ENCODE results near the gene PRELID1. TPM values are rescaled to one million over a fixed set of nuclear protein-coding genes. Genes with fewer than 3 reads are reported as not detected.
A peak's percentile ranks its signal among the peaks of the same experiment; 100 is the strongest.

The PRELID1 gene
- total RNA-seq, 2 donors from 2014 or later: 157 to 165 TPM

DNA sequence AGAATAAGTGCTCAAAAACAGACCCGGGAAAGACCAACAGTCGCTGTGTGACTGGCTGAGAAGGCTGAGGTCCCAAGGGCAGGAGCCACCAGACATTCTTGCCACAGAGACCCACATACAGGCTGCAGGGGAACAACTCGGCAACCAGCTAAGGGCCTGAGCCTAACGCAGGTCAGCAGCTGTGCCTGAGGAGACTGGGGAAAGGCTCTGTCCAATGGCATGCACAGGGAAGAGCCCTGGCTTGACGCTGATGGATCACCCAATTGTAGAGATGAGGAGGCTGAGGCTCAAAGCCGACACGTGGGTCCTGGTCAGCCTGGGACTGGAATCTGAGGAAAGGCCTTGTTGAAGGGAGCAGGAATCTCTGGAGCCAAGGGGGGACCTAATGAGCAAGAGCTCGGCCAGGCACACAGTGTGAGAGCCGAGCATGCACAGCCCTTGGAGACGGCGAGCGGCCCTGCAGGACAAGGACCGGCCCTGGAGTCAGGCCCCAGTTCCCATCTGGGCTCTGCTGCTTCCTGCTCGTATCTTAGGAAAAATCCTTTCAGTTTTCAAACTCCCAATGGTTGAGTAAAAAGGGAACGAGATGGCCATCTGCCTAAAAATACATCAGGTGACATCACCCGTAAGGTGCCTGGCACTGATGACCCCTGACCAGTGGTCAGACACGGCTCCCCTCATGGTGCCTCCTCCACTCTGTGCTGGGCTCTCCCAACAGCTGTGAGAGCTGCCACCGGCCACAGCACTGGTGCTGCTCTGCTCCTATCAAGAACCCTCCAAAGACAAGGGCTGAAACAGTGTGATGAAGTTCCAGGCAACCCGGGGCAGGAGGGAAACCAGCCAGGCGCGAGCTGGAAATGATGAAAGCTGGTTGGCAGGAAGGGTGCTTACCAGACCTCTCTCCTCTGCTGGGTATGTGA, 31.4 kb downstream of the PRELID1 start:
- Histone ChIP-seq H3K9ac (ENCODE audit: extremely low read depth, low read length, poor library complexity, severe bottlenecking) (no peak overlapping the region), H3K36me3 (ENCODE audit: control insufficient read depth, insufficient read depth, low read length) (peaks cover 56% of the 10 kb centered on the region), H3K27ac (ENCODE audit: low read depth, low read length) (no peak overlapping the region), H3K4me1 (ENCODE audit: control insufficient read depth, insufficient read depth, low read length) (no peaks in the 10 kb centered on the region), H3K4me3 (ENCODE audit: low read length) (no peak overlapping the region), H3K9me3 (ENCODE audit: control insufficient read depth, low read length) (no peaks in the 10 kb centered on the region), H3K27me3 (ENCODE audit: control insufficient read depth, insufficient read depth, low read length, poor library complexity, severe bottlenecking) (no peaks in the 10 kb centered on the region)
- TF ChIP-seq, protein P1, sequence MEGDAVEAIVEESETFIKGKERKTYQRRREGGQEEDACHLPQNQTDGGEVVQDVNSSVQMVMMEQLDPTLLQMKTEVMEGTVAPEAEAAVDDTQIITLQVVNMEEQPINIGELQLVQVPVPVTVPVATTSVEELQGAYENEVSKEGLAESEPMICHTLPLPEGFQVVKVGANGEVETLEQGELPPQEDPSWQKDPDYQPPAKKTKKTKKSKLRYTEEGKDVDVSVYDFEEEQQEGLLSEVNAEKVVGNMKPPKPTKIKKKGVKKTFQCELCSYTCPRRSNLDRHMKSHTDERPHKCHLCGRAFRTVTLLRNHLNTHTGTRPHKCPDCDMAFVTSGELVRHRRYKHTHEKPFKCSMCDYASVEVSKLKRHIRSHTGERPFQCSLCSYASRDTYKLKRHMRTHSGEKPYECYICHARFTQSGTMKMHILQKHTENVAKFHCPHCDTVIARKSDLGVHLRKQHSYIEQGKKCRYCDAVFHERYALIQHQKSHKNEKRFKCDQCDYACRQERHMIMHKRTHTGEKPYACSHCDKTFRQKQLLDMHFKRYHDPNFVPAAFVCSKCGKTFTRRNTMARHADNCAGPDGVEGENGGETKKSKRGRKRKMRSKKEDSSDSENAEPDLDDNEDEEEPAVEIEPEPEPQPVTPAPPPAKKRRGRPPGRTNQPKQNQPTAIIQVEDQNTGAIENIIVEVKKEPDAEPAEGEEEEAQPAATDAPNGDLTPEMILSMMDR (conservative IDR thresholded peaks at IDR 0.05): no peak
- Mint-ChIP-seq H3K27me3 (ENCODE audit: insufficient read depth) (no peaks in the 10 kb centered on the region), H3K4me1 (peaks cover 9% of the 10 kb centered on the region), H3K27ac (no peak overlapping the region), H3K36me3 (ENCODE audit: low read depth) (peaks cover 75% of the 10 kb centered on the region), H3K9me3 (no peaks in the 10 kb centered on the region), H3K4me3 (no peak overlapping the region)
- WGBS, 2 experiments (ENCODE audit: insufficient coverage in 1 of 2, insufficient read length in 1 of 2): 89 to 92% methylated on average over 19 to 21 of the region's 21 CpGs
- no peak for DNase-seq

DNA sequence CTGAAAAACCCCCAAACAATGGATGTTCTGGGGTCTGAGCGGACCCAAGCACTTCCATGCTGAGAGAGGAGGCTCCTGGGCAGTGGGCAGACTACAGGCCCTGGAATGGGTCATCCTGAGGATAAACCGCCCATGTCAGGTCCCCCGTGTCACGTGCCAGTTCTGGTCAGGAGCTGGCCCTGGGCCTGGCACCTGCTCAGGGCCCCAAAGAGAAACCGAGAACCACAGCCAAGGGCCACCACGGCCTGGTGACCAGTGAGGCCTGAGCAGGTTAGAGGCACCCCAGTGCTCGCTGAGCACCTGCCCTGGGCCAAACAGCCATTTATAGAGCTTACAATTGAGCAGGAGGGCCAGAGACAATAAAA, 32.1 kb downstream of the PRELID1 start:
- no peak overlapping the region for H3K9ac ChIP-seq (ENCODE audit: extremely low read depth, low read length, poor library complexity, severe bottlenecking)
- no peaks in the 10 kb centered on the region for H3K9me3 Mint-ChIP-seq
- 97% methylated on average over 6 to 7 of the region's 7 CpGs for WGBS, 2 experiments (ENCODE audit: insufficient coverage in 1 of 2, insufficient read length in 1 of 2)
- no peak for DNase-seq
- H3K36me3 ChIP-seq (ENCODE audit: control insufficient read depth, insufficient read depth, low read length): peaks cover 59% of the 10 kb centered on the region
- no peaks in the 10 kb centered on the region for H3K9me3 ChIP-seq (ENCODE audit: control insufficient read depth, low read length)
- TF ChIP-seq, protein P1 (conservative IDR thresholded peaks at IDR 0.05): no peak
- peaks cover 75% of the 10 kb centered on the region for H3K36me3 Mint-ChIP-seq (ENCODE audit: low read depth)
- H3K4me3 ChIP-seq (ENCODE audit: low read length): no peak overlapping the region
- H3K4me1 Mint-ChIP-seq: peaks cover 10% of the 10 kb centered on the region
- no peak overlapping the region for H3K4me3 Mint-ChIP-seq
- no peaks in the 10 kb centered on the region for H3K27me3 ChIP-seq (ENCODE audit: control insufficient read depth, insufficient read depth, low read length, poor library complexity, severe bottlenecking)
- no peak overlapping the region for H3K27ac Mint-ChIP-seq
- no peaks in the 10 kb centered on the region for H3K4me1 ChIP-seq (ENCODE audit: control insufficient read depth, insufficient read depth, low read length)
- no peaks in the 10 kb centered on the region for H3K27me3 Mint-ChIP-seq (ENCODE audit: insufficient read depth)
- no peak overlapping the region for H3K27ac ChIP-seq (ENCODE audit: low read depth, low read length)

DNA sequence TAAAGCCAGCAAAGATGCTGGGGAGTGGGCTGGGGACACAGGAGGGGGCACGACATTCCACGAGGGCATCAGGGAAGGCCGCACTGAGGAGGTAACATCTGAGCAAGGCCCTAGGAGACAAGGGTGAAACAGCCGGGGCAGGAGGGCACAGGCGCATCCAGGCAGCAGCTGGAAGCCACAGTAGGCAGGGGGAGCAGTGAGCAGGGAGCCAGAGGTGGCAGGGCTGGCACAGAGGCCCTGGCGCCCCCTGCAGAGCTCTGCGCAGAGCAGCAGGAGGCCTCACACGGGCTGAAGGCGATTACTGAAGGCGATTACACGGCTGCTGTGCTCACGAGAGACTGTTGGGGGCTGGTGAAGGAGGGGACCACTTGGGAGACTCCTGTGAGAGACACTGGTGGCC, 32.5 kb downstream of the PRELID1 start:
- H3K4me1 ChIP-seq (ENCODE audit: control insufficient read depth, insufficient read depth, low read length): no peaks in the 10 kb centered on the region
- Mint-ChIP-seq H3K27me3 (ENCODE audit: insufficient read depth) (no peaks in the 10 kb centered on the region), H3K4me3 (no peak overlapping the region), H3K9me3 (no peaks in the 10 kb centered on the region), H3K36me3 (ENCODE audit: low read depth) (peaks cover 71% of the 10 kb centered on the region), H3K4me1 (peaks cover 10% of the 10 kb centered on the region), H3K27ac (no peak overlapping the region)
- TF ChIP-seq, protein P1 (conservative IDR thresholded peaks at IDR 0.05): peak; percentile 61
- no peaks in the 10 kb centered on the region for H3K27me3 ChIP-seq (ENCODE audit: control insufficient read depth, insufficient read depth, low read length, poor library complexity, severe bottlenecking)
- no peak overlapping the region for H3K27ac ChIP-seq (ENCODE audit: low read depth, low read length)
- H3K36me3 ChIP-seq (ENCODE audit: control insufficient read depth, insufficient read depth, low read length): peaks cover 59% of the 10 kb centered on the region
- no peaks in the 10 kb centered on the region for H3K9me3 ChIP-seq (ENCODE audit: control insufficient read depth, low read length)
- H3K9ac ChIP-seq (ENCODE audit: extremely low read depth, low read length, poor library complexity, severe bottlenecking): no peak overlapping the region
- DNase-seq: no peak
- 86 to 89% methylated on average over 10 to 12 of the region's 12 CpGs for WGBS, 2 experiments (ENCODE audit: insufficient coverage in 1 of 2, insufficient read length in 1 of 2)
- no peak overlapping the region for H3K4me3 ChIP-seq (ENCODE audit: low read length)
